Measurements from ENCODE around the gene PROP1.
"Not testable (repeated sequence)": the region's sequence is repeated elsewhere in the genome, so short reads cannot be mapped to it uniquely, and the experiment has no call there.

The PROP1 gene

DNA sequence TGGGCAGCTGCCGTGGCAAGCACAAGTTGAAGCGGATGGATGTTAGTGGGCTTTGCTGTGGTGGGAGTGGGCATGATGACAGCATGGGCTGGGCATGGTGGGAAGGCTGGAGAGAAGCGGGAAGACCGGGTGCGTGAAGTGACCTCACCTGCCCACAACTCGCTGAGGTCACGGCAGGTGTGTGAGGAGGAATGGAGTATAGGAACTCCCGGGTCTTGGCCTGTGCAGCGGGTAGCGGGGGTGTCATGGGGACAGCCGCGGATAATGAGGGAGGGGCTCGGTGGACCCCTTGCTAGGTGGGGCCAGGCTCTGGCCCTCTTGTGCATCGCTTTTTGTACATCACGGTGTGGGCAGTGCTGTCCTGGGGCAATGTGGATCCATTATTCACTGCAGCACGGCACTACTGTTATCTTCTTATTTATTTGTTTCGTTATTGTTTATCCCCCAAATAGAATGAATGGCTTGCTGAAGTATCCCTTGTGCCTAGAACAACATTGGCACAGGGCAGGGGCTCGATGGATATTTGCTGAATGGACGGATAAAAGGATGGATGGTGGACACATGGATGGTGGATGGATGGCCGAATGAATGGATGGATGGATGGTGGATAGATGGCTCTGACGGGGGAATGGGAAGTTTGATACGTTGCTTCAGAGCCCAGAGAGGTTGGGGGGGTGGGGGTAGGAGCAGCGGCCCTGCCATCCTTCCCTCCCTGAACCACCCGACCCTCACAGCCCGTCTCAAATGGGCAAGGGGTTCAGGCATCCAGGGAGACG, 14.6 kb downstream of the PROP1 start:
- H2BK5ac ChIP-seq (ENCODE audit: low read depth, low read length, poor library complexity, severe bottlenecking) = no peak overlapping the region
- H3K27me3 ChIP-seq (ENCODE audit: control insufficient read depth in 1 of 2, insufficient read depth in 1 of 2, low read length in 2 of 2) = peaks cover 0 to 54% of the 10 kb centered on the region in 2 experiments
- no peak overlapping the region for H3K9ac ChIP-seq (ENCODE audit: low read length)
- no peak overlapping the region for H2BK15ac ChIP-seq (ENCODE audit: low read depth, poor library complexity, severe bottlenecking)
- no peak overlapping the region for H2BK120ac ChIP-seq (ENCODE audit: low read depth, low read length)
- H3K4me2 ChIP-seq (ENCODE audit: low read length, poor library complexity, severe bottlenecking) = no peak overlapping the region
- H4K8ac ChIP-seq (ENCODE audit: low read length) = no peak overlapping the region
- H3K23ac ChIP-seq (ENCODE audit: low read length in 2 of 2) = no peak overlapping the region
- no peak overlapping the region for H2BK12ac ChIP-seq (ENCODE audit: low read length in 2 of 2)
- H2AK5ac ChIP-seq (ENCODE audit: low read length, severe bottlenecking) = no peak overlapping the region
- H3K9me3 ChIP-seq (ENCODE audit: control insufficient read depth, low read length) = no peaks in the 10 kb centered on the region
- no peak overlapping the region for H2AFZ ChIP-seq (ENCODE audit: low read depth, low read length)
- H4K91ac ChIP-seq (ENCODE audit: low read length) = no peak overlapping the region
- H3K14ac ChIP-seq (ENCODE audit: low read length in 2 of 2) = no peak overlapping the region
- no peak overlapping the region for H3K4me3 ChIP-seq (ENCODE audit: insufficient read depth in 1 of 2, low read depth in 1 of 2, low read length in 2 of 2)
- H3K4ac ChIP-seq (ENCODE audit: low read depth in 1 of 2, low read length in 2 of 2) = no peak overlapping the region
- WGBS = 88% methylated on average over 22 of the region's 26 CpGs
- no peaks in the 10 kb centered on the region for H3K79me1 ChIP-seq (replicated peaks; ENCODE audit: low read length, poor library complexity, severe bottlenecking)
- DNase-seq = no peak
- no peak overlapping the region for H3K27ac ChIP-seq (ENCODE audit: low read length, poor library complexity, severe bottlenecking)
- H3K18ac ChIP-seq (ENCODE audit: low read depth in 1 of 2, low read length in 2 of 2) = no peak overlapping the region
- no peaks in the 10 kb centered on the region for H3K4me1 ChIP-seq (ENCODE audit: control insufficient read depth, insufficient read depth, low read depth, low read length)
- H3K36me3 ChIP-seq (ENCODE audit: control insufficient read depth in 1 of 2, insufficient read depth in 2 of 2, low read depth in 1 of 2, low read length in 2 of 2) = no peaks in the 10 kb centered on the region

DNA sequence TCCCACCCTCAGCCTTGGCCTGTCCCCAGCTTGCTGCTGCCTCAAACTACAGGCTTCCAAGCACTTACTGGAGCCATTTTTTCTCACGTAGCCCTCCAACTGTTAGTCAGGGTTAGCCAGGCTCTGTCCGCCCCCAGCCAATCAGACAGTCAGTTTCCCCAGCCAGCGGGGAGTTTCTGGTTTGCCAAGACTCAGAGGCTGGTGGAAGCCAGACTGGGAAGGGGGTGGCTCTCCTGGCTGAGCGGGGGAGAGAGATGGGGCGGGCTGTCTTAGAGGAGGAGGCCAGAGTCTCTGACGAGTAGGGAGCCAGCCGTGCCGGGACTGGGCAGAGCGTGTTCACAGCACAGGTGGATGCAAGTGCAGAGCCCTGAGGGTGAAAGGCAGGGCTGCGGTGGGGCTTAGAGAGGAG, 15.3 kb downstream of the PROP1 start:
- Histone ChIP-seq H3K18ac (ENCODE audit: low read depth in 1 of 2, low read length in 2 of 2) (no peak overlapping the region), H2BK12ac (ENCODE audit: low read length in 2 of 2) (no peak overlapping the region), H3K36me3 (ENCODE audit: control insufficient read depth in 1 of 2, insufficient read depth in 2 of 2, low read depth in 1 of 2, low read length in 2 of 2) (no peaks in the 10 kb centered on the region), H4K91ac (ENCODE audit: low read length) (no peak overlapping the region), H3K27ac (ENCODE audit: low read length, poor library complexity, severe bottlenecking) (no peak overlapping the region), H3K4me2 (ENCODE audit: low read length, poor library complexity, severe bottlenecking) (no peak overlapping the region), H3K4me1 (ENCODE audit: control insufficient read depth, insufficient read depth, low read depth, low read length) (no peaks in the 10 kb centered on the region), H2BK5ac (ENCODE audit: low read depth, low read length, poor library complexity, severe bottlenecking) (no peak overlapping the region), H3K79me1 (replicated peaks; ENCODE audit: low read length, poor library complexity, severe bottlenecking) (no peaks in the 10 kb centered on the region), H2AK5ac (ENCODE audit: low read length, severe bottlenecking) (no peak overlapping the region), H2AFZ (ENCODE audit: low read depth, low read length) (no peak overlapping the region), H3K4ac (ENCODE audit: low read depth in 1 of 2, low read length in 2 of 2) (no peak overlapping the region), H3K4me3 (ENCODE audit: insufficient read depth in 1 of 2, low read depth in 1 of 2, low read length in 2 of 2) (no peak overlapping the region), H3K14ac (ENCODE audit: low read length in 2 of 2) (no peak overlapping the region), H3K27me3 (ENCODE audit: control insufficient read depth in 1 of 2, insufficient read depth in 1 of 2, low read length in 2 of 2) (peaks cover 0 to 50% of the 10 kb centered on the region in 2 experiments), H3K23ac (ENCODE audit: low read length in 2 of 2) (no peak overlapping the region), H2BK15ac (ENCODE audit: low read depth, poor library complexity, severe bottlenecking) (no peak overlapping the region), H2BK120ac (ENCODE audit: low read depth, low read length) (no peak overlapping the region), H3K9me3 (ENCODE audit: control insufficient read depth, low read length) (no peaks in the 10 kb centered on the region), H3K9ac (ENCODE audit: low read length) (no peak overlapping the region), H4K8ac (ENCODE audit: low read length) (no peak overlapping the region)
- WGBS = 65% methylated on average over 10 of the region's 10 CpGs
- DNase-seq = no peak

DNA sequence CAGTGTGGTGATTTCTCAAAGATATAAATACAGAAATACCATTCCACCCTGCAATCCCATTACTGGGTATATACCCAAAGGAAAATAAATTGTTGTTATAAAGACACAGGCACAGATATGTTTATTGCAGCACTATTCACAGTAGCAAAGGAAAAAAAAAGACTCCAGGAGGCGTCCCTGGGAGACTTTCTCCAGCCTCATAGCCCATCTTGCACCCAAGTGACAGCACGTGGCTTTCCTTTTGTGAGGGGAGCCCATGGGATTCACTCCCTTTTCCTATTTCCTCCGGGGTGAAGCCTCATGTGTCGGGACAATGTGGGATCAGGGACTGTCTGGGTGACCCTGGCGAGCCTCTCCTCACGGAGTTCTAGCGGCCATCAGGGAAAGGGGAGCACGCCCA, 18.4 kb downstream of the PROP1 start:
- DNase-seq; H3K23ac ChIP-seq (ENCODE audit: low read length in 2 of 2); H3K4me2 ChIP-seq (ENCODE audit: low read length, poor library complexity, severe bottlenecking); H4K8ac ChIP-seq (ENCODE audit: low read length); H3K4me3 ChIP-seq (ENCODE audit: insufficient read depth in 1 of 2, low read depth in 1 of 2, low read length in 2 of 2); H3K9me3 ChIP-seq (ENCODE audit: control insufficient read depth, low read length); H3K79me1 ChIP-seq (replicated peaks; ENCODE audit: low read length, poor library complexity, severe bottlenecking); H3K9ac ChIP-seq (ENCODE audit: low read length); H4K91ac ChIP-seq (ENCODE audit: low read length); H2BK120ac ChIP-seq (ENCODE audit: low read depth, low read length); H2BK12ac ChIP-seq (ENCODE audit: low read length in 2 of 2); H3K36me3 ChIP-seq (ENCODE audit: control insufficient read depth in 1 of 2, insufficient read depth in 2 of 2, low read depth in 1 of 2, low read length in 2 of 2); H3K18ac ChIP-seq (ENCODE audit: low read depth in 1 of 2, low read length in 2 of 2); H2AK5ac ChIP-seq (ENCODE audit: low read length, severe bottlenecking); H2BK15ac ChIP-seq (ENCODE audit: low read depth, poor library complexity, severe bottlenecking); H2BK5ac ChIP-seq (ENCODE audit: low read depth, low read length, poor library complexity, severe bottlenecking); H3K14ac ChIP-seq (ENCODE audit: low read length in 2 of 2); H2AFZ ChIP-seq (ENCODE audit: low read depth, low read length); H3K27ac ChIP-seq (ENCODE audit: low read length, poor library complexity, severe bottlenecking); H3K4me1 ChIP-seq (ENCODE audit: control insufficient read depth, insufficient read depth, low read depth, low read length); H3K4ac ChIP-seq (ENCODE audit: low read depth in 1 of 2, low read length in 2 of 2): not testable (repeated sequence)
- peaks cover 0 to 25% of the 10 kb centered on the region in 2 experiments for H3K27me3 ChIP-seq (ENCODE audit: control insufficient read depth in 1 of 2, insufficient read depth in 1 of 2, low read length in 2 of 2)
- WGBS = 73% methylated on average over 4 of the region's 8 CpGs

DNA sequence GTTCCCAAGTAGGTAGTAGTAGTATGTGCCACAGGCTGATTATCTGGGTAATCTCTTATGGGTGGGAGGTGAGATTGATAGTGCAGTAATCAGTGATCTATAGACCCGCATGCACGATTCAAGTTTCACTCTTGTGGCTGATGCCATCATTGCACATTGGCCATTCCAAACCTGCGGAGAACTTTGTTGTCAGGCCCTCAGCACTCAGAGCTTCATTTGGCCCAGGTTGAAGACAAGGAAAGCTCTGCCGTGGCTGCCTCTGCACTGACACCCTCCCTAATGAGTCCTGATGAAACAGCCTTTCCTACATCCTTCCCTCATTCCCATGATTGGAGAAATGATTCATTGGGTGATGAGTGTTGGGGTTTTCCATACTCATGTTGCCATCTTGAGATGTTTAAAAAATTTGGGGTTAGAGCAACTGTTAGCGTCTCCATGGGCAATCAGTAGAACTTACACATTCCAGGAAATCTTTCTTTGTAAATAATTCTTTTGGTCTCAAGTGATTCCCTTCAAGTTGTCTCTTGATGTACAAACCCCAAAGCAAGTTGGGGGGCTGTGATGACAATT, 22.9 kb downstream of the PROP1 start:
- H3K9me3 ChIP-seq (ENCODE audit: control insufficient read depth, low read length) = peaks cover 6% of the 10 kb centered on the region
- H2BK12ac ChIP-seq (ENCODE audit: low read length in 2 of 2) = no peak overlapping the region
- H3K4me1 ChIP-seq (ENCODE audit: control insufficient read depth, insufficient read depth, low read depth, low read length) = no peaks in the 10 kb centered on the region
- H3K4ac ChIP-seq (ENCODE audit: low read depth in 1 of 2, low read length in 2 of 2) = no peak overlapping the region
- WGBS = 98% methylated on average over 3 of the region's 5 CpGs
- H2BK120ac ChIP-seq (ENCODE audit: low read depth, low read length) = no peak overlapping the region
- H3K79me1 ChIP-seq (replicated peaks; ENCODE audit: low read length, poor library complexity, severe bottlenecking) = no peaks in the 10 kb centered on the region
- DNase-seq = no peak
- H3K4me2 ChIP-seq (ENCODE audit: low read length, poor library complexity, severe bottlenecking) = no peak overlapping the region
- no peak overlapping the region for H4K91ac ChIP-seq (ENCODE audit: low read length)
- no peak overlapping the region for H4K8ac ChIP-seq (ENCODE audit: low read length)
- H2AFZ ChIP-seq (ENCODE audit: low read depth, low read length) = no peak overlapping the region
- H3K9ac ChIP-seq (ENCODE audit: low read length) = no peak overlapping the region
- H3K27ac ChIP-seq (ENCODE audit: low read length, poor library complexity, severe bottlenecking) = no peak overlapping the region
- no peak overlapping the region for H3K4me3 ChIP-seq (ENCODE audit: insufficient read depth in 1 of 2, low read depth in 1 of 2, low read length in 2 of 2)
- H2BK5ac ChIP-seq (ENCODE audit: low read depth, low read length, poor library complexity, severe bottlenecking) = no peak overlapping the region
- H3K27me3 ChIP-seq (ENCODE audit: control insufficient read depth in 1 of 2, insufficient read depth in 1 of 2, low read length in 2 of 2) = peaks cover 0 to 7% of the 10 kb centered on the region in 2 experiments
- H3K36me3 ChIP-seq (ENCODE audit: control insufficient read depth in 1 of 2, insufficient read depth in 2 of 2, low read depth in 1 of 2, low read length in 2 of 2) = no peaks in the 10 kb centered on the region
- no peak overlapping the region for H2BK15ac ChIP-seq (ENCODE audit: low read depth, poor library complexity, severe bottlenecking)
- no peak overlapping the region for H3K18ac ChIP-seq (ENCODE audit: low read depth in 1 of 2, low read length in 2 of 2)
- H3K14ac ChIP-seq (ENCODE audit: low read length in 2 of 2) = no peak overlapping the region
- no peak overlapping the region for H3K23ac ChIP-seq (ENCODE audit: low read length in 2 of 2)
- no peak overlapping the region for H2AK5ac ChIP-seq (ENCODE audit: low read length, severe bottlenecking)

All from mesenchymal stem cell (in vitro differentiated cells and primary cell).